Colonic mucosa (tissue), 4 donors: ENCODE results near the gene DSCAML1. TPM values are rescaled to one million over a fixed set of nuclear protein-coding genes. Genes with fewer than 3 reads are reported as not detected.

ENCODE experiments used
- DNase-seq: peaks from one replicate; pipeline ENCODE4 v3.0.0-alpha.2; 2020
- H3K27ac ChIP-seq: fragments of 200-600 bp; one replicate; pipeline ENCODE4 v1.8.0; 2021
- H3K27me3 ChIP-seq: fragments of 200-600 bp; one replicate; pipeline ENCODE4 v1.8.0; 2021
- H3K36me3 ChIP-seq: fragments of 200-600 bp; one replicate; pipeline ENCODE4 v1.8.0; 2021
- H3K4me1 ChIP-seq: fragments of 200-600 bp; one replicate; pipeline ENCODE4 v1.8.0; 2021; ENCODE audit warnings: mild to moderate bottlenecking
- H3K4me3 ChIP-seq: fragments of 200-600 bp; one replicate; pipeline ENCODE4 v1.8.0; 2021
- H3K9ac ChIP-seq, 2 donors: one replicate each; pipeline ENCODE4 v1.7.0; 2013; ENCODE audit warnings: control low read depth in 2 of 2, low read depth in 2 of 2, low read length in 2 of 2
- H3K9me3 ChIP-seq: fragments of 200-600 bp; one replicate; pipeline ENCODE4 v1.8.0; 2021
- CTCF ChIP-seq: fragments of 200-600 bp; IDR thresholded peaks from one replicate; pipeline ENCODE4 v1.8.0; 2022; ENCODE audit warnings: antibody characterized with exemption, mild to moderate bottlenecking
- intact Hi-C: fragments of 100-400 bp; cut with DNase I; formaldehyde crosslinking; loops from one replicate; pipeline ENCODE4 v1.14.1; 2022
- total RNA-seq, 2 donors: library from RNA; stranded (reverse); fragmentation: NEBNext Ultra II Directional in 1 of 2; extraction: Animal tissue kit (Norgen Biotek cat#: 25700) in 1 of 2; gene quantifications; one replicate each; pipeline ENCODE4 v1.2.1, GENCODE V29; 2021
- donor health status: healthy.
- donor health status: DM: no; HTN: no; CAD: no.
- donor health status: DM: no; HTN: no; CAD: no.

Gene DSCAML1
- total RNA-seq, 2 donors from 2014 or later: 1.2 to 4.3 TPM

GRCh38 chr11:117605331-117605730 lies 191.7 kb downstream of the DSCAML1 start:
- no peak for DNase-seq
- intact Hi-C loops: no loop called here

GRCh38 chr11:117604336-117604995 lies 192.6 kb downstream of the DSCAML1 start:
- Histone ChIP-seq H3K36me3 (no peaks in the 10 kb centered on the region), H3K27ac (no peak overlapping the region), H3K9me3 (no peaks in the 10 kb centered on the region), H3K27me3 (no peaks in the 10 kb centered on the region), H3K4me1 (no peaks in the 10 kb centered on the region), H3K4me3 (no peak overlapping the region), H3K9ac (no peak overlapping the region)
- intact Hi-C loops: no loop called here
- no peak for TF ChIP-seq CTCF
- no peak for DNase-seq

More at GRCh38 chr11:117605331-117605730, 191.7 kb downstream of the DSCAML1 start:
- H3K36me3 ChIP-seq: no peaks in the 10 kb centered on the region
- H3K4me1 ChIP-seq: no peaks in the 10 kb centered on the region
- no peaks in the 10 kb centered on the region for H3K27me3 ChIP-seq
- TF ChIP-seq CTCF: no peak
- H3K4me3 ChIP-seq: no peak overlapping the region
- no peak overlapping the region for H3K27ac ChIP-seq
- H3K9ac ChIP-seq: no peak overlapping the region
- H3K9me3 ChIP-seq: no peaks in the 10 kb centered on the region

- TF ChIP-seq CTCF: no peak
- H3K9me3 ChIP-seq: no peaks in the 10 kb centered on the region
- H3K36me3 ChIP-seq: no peaks in the 10 kb centered on the region
- no peaks in the 10 kb centered on the region for H3K4me1 ChIP-seq
- no peak overlapping the region for H3K4me3 ChIP-seq
- no peaks in the 10 kb centered on the region for H3K27me3 ChIP-seq
- DNase-seq: no peak
- H3K27ac ChIP-seq: no peak overlapping the region
- intact Hi-C loops: no loop called here
- H3K9ac ChIP-seq: no peak overlapping the region
Measured at GRCh38 chr11:117603932-117604331, 193.1 kb downstream of the DSCAML1 start.

- H3K27ac ChIP-seq: no peak overlapping the region
- H3K4me3 ChIP-seq: no peak overlapping the region
- no peak for DNase-seq
- H3K36me3 ChIP-seq: no peaks in the 10 kb centered on the region
- no peaks in the 10 kb centered on the region for H3K27me3 ChIP-seq
- no peaks in the 10 kb centered on the region for H3K9me3 ChIP-seq
- no peak for TF ChIP-seq CTCF
- intact Hi-C loops: no loop called here
- H3K4me1 ChIP-seq: no peaks in the 10 kb centered on the region
- no peak overlapping the region for H3K9ac ChIP-seq
Measured at GRCh38 chr11:117601006-117601708, 195.9 kb downstream of the DSCAML1 start.

GRCh38 chr11:117600234-117600783 lies 196.7 kb downstream of the DSCAML1 start:
- Histone ChIP-seq H3K27me3 (no peaks in the 10 kb centered on the region), H3K36me3 (no peaks in the 10 kb centered on the region), H3K9me3 (no peaks in the 10 kb centered on the region), H3K9ac (no peak overlapping the region), H3K27ac (no peak overlapping the region), H3K4me1 (no peaks in the 10 kb centered on the region), H3K4me3 (no peak overlapping the region)
- intact Hi-C loops: no loop called here
- TF ChIP-seq CTCF: no peak
- no peak for DNase-seq
